ENCODE results near the gene TEX44. TPM values are rescaled to one million over a fixed set of nuclear protein-coding genes. Genes with fewer than 3 reads are reported as not detected.
A peak's percentile ranks its signal among the peaks of the same experiment; 100 is the strongest.
"Not testable (repeated sequence)": the region's sequence is repeated elsewhere in the genome, so short reads cannot be mapped to it uniquely, and the experiment has no call there.

Gene TEX44
- total and polyA plus RNA-seq, 4 donors, result not detected

DNA sequence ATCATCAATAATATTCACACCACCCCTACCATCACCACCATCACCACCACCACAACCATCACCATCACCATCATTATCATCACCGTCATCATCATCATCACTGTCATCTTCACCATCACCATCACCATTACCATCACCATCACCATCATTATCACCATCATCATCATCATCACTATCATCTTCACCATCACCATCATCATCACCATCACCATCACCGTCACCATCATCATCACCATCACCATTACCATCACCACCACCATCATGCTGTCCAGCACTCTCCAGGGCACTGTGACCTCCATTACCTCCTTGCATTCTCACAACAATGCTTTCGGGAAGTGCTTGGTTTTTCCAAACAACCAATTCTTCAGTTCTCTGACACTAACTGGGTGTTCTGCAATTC is 13.1 kb upstream of the TEX44 start:
- DNase-seq (no peak), ATAC-seq (ENCODE audit: insufficient read depth, low FRiP score) (no peak)
- H3K27me3 ChIP-seq (ENCODE audit: control insufficient read depth in 3 of 3, insufficient read depth in 3 of 3, low read length in 2 of 3), result no peaks in the 10 kb centered on the region
- 94 to 95% methylated on average over 3 of the region's 3 CpGs for WGBS, 2 donors
- H3K27ac ChIP-seq (ENCODE audit: low read depth in 1 of 2, low read length in 1 of 2), result no peak overlapping the region
- peaks cover 0 to 2% (median 0%) of the 10 kb centered on the region in 4 donors for H3K9me3 ChIP-seq (ENCODE audit: control insufficient read depth in 4 of 4, insufficient read depth in 3 of 4, low read length in 3 of 4)
- H3K9ac ChIP-seq (ENCODE audit: insufficient read depth in 1 of 2, low read length in 2 of 2), result no peak overlapping the region
- TF ChIP-seq, protein P1, sequence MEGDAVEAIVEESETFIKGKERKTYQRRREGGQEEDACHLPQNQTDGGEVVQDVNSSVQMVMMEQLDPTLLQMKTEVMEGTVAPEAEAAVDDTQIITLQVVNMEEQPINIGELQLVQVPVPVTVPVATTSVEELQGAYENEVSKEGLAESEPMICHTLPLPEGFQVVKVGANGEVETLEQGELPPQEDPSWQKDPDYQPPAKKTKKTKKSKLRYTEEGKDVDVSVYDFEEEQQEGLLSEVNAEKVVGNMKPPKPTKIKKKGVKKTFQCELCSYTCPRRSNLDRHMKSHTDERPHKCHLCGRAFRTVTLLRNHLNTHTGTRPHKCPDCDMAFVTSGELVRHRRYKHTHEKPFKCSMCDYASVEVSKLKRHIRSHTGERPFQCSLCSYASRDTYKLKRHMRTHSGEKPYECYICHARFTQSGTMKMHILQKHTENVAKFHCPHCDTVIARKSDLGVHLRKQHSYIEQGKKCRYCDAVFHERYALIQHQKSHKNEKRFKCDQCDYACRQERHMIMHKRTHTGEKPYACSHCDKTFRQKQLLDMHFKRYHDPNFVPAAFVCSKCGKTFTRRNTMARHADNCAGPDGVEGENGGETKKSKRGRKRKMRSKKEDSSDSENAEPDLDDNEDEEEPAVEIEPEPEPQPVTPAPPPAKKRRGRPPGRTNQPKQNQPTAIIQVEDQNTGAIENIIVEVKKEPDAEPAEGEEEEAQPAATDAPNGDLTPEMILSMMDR (IDR thresholded peaks at IDR 0.05; ENCODE audit: control extremely low read depth, extremely low read depth), result no peak
- no peaks in the 10 kb centered on the region for H3K4me1 ChIP-seq (ENCODE audit: control insufficient read depth in 5 of 5, insufficient read depth in 5 of 5, low read length in 5 of 5)
- H3K4me3 ChIP-seq, result no peak overlapping the region
- H3K36me3 ChIP-seq (ENCODE audit: control insufficient read depth in 4 of 4, insufficient read depth in 4 of 4, low read length in 4 of 4), result no peaks in the 10 kb centered on the region

DNA sequence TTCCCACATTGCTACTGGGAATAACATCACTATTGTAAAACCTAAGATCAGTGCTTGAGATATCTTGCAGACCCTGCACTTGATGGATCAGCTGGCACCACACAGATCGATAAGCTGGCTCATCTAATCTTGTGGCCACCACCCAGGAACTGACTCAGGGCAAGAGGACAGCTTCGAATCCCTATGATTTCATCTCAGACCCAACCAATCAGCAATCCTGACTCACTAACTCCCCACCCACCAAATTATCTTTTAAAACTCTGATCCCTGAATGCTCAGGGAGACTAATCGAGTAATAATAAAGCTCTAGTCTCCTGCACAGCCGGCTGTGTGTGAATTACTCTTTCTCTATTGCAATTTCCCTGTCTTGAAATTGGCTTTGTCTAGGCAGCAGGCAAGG is 11.3 kb upstream of the TEX44 start:
- no peaks in the 10 kb centered on the region for H3K27me3 ChIP-seq (ENCODE audit: control insufficient read depth in 3 of 3, insufficient read depth in 3 of 3, low read length in 2 of 3)
- 75 to 84% methylated on average over 4 of the region's 4 CpGs for WGBS, 2 donors
- no peaks in the 10 kb centered on the region for H3K4me1 ChIP-seq (ENCODE audit: control insufficient read depth in 5 of 5, insufficient read depth in 5 of 5, low read length in 5 of 5)
- ATAC-seq (ENCODE audit: insufficient read depth, low FRiP score) (no peak), DNase-seq (no peak)
- H3K36me3 ChIP-seq (ENCODE audit: control insufficient read depth in 4 of 4, insufficient read depth in 4 of 4, low read length in 4 of 4), result no peaks in the 10 kb centered on the region
- peaks cover 0 to 2% (median 0%) of the 10 kb centered on the region in 4 donors for H3K9me3 ChIP-seq (ENCODE audit: control insufficient read depth in 4 of 4, insufficient read depth in 3 of 4, low read length in 3 of 4)
- H3K27ac ChIP-seq (ENCODE audit: low read depth in 1 of 2, low read length in 1 of 2), result no peak overlapping the region
- H3K4me3 ChIP-seq, result no peak overlapping the region
- no peak overlapping the region for H3K9ac ChIP-seq (ENCODE audit: insufficient read depth in 1 of 2, low read length in 2 of 2)
- TF ChIP-seq, protein P1 (IDR thresholded peaks at IDR 0.05; ENCODE audit: control extremely low read depth, extremely low read depth), result no peak

DNA sequence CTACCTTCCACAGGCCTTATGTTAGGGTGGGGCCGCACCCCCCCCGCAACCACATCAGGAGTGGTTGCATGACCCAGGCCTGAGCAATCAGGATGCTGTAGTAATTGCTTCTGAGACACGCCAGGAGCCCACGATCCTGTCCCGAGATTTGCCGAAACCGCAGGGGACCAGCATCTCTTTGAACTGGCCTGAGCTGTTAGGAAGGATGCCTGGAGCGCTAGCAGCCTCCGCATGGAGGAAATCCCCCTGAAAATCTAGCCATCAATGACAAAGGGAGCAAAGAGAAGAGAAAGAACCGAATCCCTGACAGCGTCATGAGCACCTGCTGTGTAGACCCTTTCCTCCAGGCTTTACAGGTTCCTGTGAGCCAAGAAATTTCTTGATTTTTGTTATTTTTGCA is 8.7 kb upstream of the TEX44 start:
- TF ChIP-seq, protein P1 (IDR thresholded peaks at IDR 0.05; ENCODE audit: control extremely low read depth, extremely low read depth), result no peak
- peak overlapping the region in 1 of 2 donors; percentile 52 for H3K27ac ChIP-seq (ENCODE audit: low read depth in 1 of 2, low read length in 1 of 2)
- H3K4me1 ChIP-seq (ENCODE audit: control insufficient read depth in 5 of 5, insufficient read depth in 5 of 5, low read length in 5 of 5), result no peaks in the 10 kb centered on the region
- no peak overlapping the region for H3K4me3 ChIP-seq
- no peak overlapping the region for H3K9ac ChIP-seq (ENCODE audit: insufficient read depth in 1 of 2, low read length in 2 of 2)
- ATAC-seq (ENCODE audit: insufficient read depth, low FRiP score) (no peak), DNase-seq (no peak)
- no peaks in the 10 kb centered on the region for H3K27me3 ChIP-seq (ENCODE audit: control insufficient read depth in 3 of 3, insufficient read depth in 3 of 3, low read length in 2 of 3)
- 64 to 71% methylated on average over 11 of the region's 11 CpGs for WGBS, 2 donors
- H3K9me3 ChIP-seq (ENCODE audit: control insufficient read depth in 4 of 4, insufficient read depth in 3 of 4, low read length in 3 of 4), result peaks cover 0 to 2% (median 0%) of the 10 kb centered on the region in 4 donors
- H3K36me3 ChIP-seq (ENCODE audit: control insufficient read depth in 4 of 4, insufficient read depth in 4 of 4, low read length in 4 of 4), result no peaks in the 10 kb centered on the region

DNA sequence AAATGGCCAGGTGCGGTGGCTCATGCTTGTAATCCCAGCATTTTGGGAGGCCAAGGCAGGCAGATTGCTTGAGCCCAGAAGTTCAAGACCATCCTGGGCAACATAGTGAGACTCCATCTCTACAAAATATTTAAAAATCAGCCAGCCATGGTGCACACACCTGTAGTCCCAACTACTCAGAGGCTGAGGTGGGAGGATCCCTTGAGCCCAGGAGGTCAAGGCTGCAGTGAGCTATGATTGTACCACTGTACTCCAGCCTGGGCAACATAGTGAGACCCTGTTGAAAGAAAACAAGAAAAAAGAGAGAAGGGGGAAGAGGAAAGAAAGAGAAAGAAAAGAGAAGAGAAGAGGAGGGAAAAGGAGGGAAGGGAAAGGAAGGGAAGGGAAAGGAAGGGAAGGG is 4.9 kb upstream of the TEX44 start:
- not testable (repeated sequence) for H3K9me3 ChIP-seq (ENCODE audit: control insufficient read depth in 4 of 4, insufficient read depth in 3 of 4, low read length in 3 of 4); H3K9ac ChIP-seq (ENCODE audit: insufficient read depth in 1 of 2, low read length in 2 of 2); H3K4me3 ChIP-seq; H3K27ac ChIP-seq (ENCODE audit: low read depth in 1 of 2, low read length in 1 of 2); H3K4me1 ChIP-seq (ENCODE audit: control insufficient read depth in 5 of 5, insufficient read depth in 5 of 5, low read length in 5 of 5); H3K36me3 ChIP-seq (ENCODE audit: control insufficient read depth in 4 of 4, insufficient read depth in 4 of 4, low read length in 4 of 4); ATAC-seq (ENCODE audit: insufficient read depth, low FRiP score); DNase-seq; H3K27me3 ChIP-seq (ENCODE audit: control insufficient read depth in 3 of 3, insufficient read depth in 3 of 3, low read length in 2 of 3)
- WGBS, 2 donors, result 94 to 100% methylated on average over 1 of the region's 1 CpG
